ENCODE data around the gene SLC35F3.

SLC35F3 gene

GRCh38 chr1:233945573-233945972, 41.1 kb downstream of the SLC35F3 start:
- no peak for TF ChIP-seq CTCF (IDR thresholded peaks at IDR 0.05; ENCODE audit: insufficient read depth, low read depth, low read length, missing control alignments)
- no peak overlapping the region for H3K4me3 ChIP-seq (ENCODE audit: low read depth, low read length)
- peak; percentile 22 for DNase-seq (ENCODE audit: low read depth)

- DNase-seq (ENCODE audit: low read depth) = no peak
- H3K4me3 ChIP-seq (ENCODE audit: low read depth, low read length) = no peak overlapping the region
- no peak for TF ChIP-seq CTCF (IDR thresholded peaks at IDR 0.05; ENCODE audit: insufficient read depth, low read depth, low read length, missing control alignments)
These were observed 41.5 kb downstream of the SLC35F3 start for GRCh38 chr1:233945979-233946378.

GRCh38 chr1:233946724-233947123, 42.2 kb downstream of the SLC35F3 start:
- DNase-seq (ENCODE audit: low read depth) = no peak
- no peak overlapping the region for H3K4me3 ChIP-seq (ENCODE audit: low read depth, low read length)
- no peak for TF ChIP-seq CTCF (IDR thresholded peaks at IDR 0.05; ENCODE audit: insufficient read depth, low read depth, low read length, missing control alignments)

- TF ChIP-seq CTCF (IDR thresholded peaks at IDR 0.05; ENCODE audit: insufficient read depth, low read depth, low read length, missing control alignments) = no peak
- no peak overlapping the region for H3K4me3 ChIP-seq (ENCODE audit: low read depth, low read length)
- DNase-seq (ENCODE audit: low read depth) = no peak
These were observed 47.3 kb downstream of the SLC35F3 start for GRCh38 chr1:233951804-233952203.

DNA sequence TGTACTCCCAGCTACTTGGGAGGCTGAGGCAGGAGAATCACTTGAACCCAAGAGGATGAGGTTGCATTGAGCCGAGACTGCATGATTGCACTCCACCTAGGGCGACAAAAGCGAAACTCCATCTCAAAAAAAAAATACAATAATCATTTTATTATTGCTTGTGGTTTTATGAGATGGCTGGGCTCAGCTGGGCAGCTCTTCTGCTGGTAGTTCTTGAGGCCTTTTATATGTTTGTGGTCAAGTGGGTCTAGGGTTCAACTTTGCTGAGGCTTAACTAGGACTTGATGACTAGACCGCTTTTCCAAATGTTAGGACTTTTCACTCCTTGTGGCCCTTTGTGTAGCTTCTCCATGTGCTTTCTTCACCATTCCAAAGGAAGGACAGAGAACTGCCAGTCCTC, 53.2 kb downstream of the SLC35F3 start:
- TF ChIP-seq CTCF (IDR thresholded peaks at IDR 0.05; ENCODE audit: insufficient read depth, low read depth, low read length, missing control alignments) = no peak
- DNase-seq (ENCODE audit: low read depth) = no peak
- no peak overlapping the region for H3K4me3 ChIP-seq (ENCODE audit: low read depth, low read length)

- TF ChIP-seq CTCF (IDR thresholded peaks at IDR 0.05; ENCODE audit: insufficient read depth, low read depth, low read length, missing control alignments) = no peak
- no peak for DNase-seq (ENCODE audit: low read depth)
- no peak overlapping the region for H3K4me3 ChIP-seq (ENCODE audit: low read depth, low read length)
These were observed 54.6 kb downstream of the SLC35F3 start for GRCh38 chr1:233959102-233959501.

- no peak for DNase-seq (ENCODE audit: low read depth)
- H3K4me3 ChIP-seq (ENCODE audit: low read depth, low read length) = no peak overlapping the region
- no peak for TF ChIP-seq CTCF (IDR thresholded peaks at IDR 0.05; ENCODE audit: insufficient read depth, low read depth, low read length, missing control alignments)
These were observed 55.5 kb downstream of the SLC35F3 start for GRCh38 chr1:233959971-233960370.

All from GM12865 (cell line).